Hippocampal formation (tissue), 2 donors: Measurements from ENCODE around the gene NEDD9.

Experiments used
- DNase-seq, 2 donors: peaks; one replicate each; lab custom pipeline; 2025; lab: John Stamatoyannopoulos, UW

The NEDD9 gene

GRCh38 chr6:11142296-11143027 is 90.0 kb downstream of the NEDD9 start:
- no peak for DNase-seq

- DNase-seq = no peak
Measured at GRCh38 chr6:11141295-11141694, 91.2 kb downstream of the NEDD9 start.

GRCh38 chr6:11140056-11140455 is 92.4 kb downstream of the NEDD9 start:
- DNase-seq = no peak

GRCh38 chr6:11139051-11139960 is 93.2 kb downstream of the NEDD9 start:
- DNase-seq = no peak

GRCh38 chr6:11136809-11137208 is 95.7 kb downstream of the NEDD9 start:
- DNase-seq = no peak
